Activated T-cell treated with anti-CD3 and anti-CD28 coated beads, Interleukin-2, amount 50 U/mL, for 1 hour (primary cell): Measurements from ENCODE around the gene ACADVL.

Experiments used
- DNase-seq: peaks from one replicate; pipeline ENCODE4 v3.0.0-alpha.2; 2020

The ACADVL gene

GRCh38 chr17:7217113-7217987, 2.4 kb upstream of the ACADVL start:
- no peak for DNase-seq

GRCh38 chr17:7218166-7218565, 1.6 kb upstream of the ACADVL start:
- DNase-seq, result no peak

DNA sequence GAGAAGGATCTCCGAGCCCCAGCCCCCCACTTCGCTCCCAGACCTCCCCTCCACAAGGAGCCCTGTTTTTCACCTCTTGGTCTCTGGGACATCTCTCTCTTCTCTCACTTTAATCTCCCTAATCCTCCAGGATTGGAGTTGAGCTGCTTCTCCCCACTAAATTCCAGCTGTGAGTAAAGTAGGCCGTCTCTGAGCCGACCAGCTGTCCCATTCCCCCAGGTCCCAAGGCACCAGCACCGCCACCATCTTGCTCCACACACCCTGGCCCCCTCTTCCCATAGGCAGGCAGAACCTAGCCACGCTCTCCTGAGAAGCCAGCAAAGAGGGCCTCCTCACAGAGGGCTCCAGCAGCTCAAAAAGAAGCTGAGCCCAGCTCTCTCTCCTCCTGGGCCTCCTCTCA, 980 bp upstream of the ACADVL start:
- DNase-seq, result no peak

DNA sequence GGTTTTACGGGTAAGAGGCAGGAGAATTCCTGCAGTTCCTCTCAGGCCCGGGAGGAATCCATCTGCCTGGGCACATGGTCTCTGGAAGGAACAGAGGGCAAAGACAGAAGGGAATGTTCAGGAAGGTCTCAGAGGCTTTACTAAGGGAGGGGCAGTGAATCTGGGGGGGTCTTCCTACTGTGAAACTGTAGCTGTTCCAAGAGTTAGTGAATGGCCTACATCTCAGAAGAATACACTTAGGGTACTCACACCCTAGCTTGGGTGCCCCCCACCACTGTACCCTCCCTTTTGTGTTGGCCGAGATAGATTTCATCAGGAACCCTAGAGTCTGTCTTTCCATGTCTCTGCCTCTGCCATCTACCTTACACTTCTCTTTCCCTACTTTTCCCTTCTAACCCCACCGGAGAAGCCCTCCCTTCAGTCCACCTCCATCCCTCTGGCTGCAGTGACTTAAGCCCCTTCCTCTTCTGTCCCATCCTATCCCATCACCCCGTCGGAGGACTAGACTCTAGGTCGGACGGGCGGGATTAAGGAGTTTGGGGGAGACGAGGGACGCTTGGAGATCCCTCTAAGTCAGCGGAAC, 418 bp upstream of the ACADVL start:
- DNase-seq, result no peak

GRCh38 chr17:7220593-7221277, 997 bp downstream of the ACADVL start:
- DNase-seq, result peak; percentile 70

DNA sequence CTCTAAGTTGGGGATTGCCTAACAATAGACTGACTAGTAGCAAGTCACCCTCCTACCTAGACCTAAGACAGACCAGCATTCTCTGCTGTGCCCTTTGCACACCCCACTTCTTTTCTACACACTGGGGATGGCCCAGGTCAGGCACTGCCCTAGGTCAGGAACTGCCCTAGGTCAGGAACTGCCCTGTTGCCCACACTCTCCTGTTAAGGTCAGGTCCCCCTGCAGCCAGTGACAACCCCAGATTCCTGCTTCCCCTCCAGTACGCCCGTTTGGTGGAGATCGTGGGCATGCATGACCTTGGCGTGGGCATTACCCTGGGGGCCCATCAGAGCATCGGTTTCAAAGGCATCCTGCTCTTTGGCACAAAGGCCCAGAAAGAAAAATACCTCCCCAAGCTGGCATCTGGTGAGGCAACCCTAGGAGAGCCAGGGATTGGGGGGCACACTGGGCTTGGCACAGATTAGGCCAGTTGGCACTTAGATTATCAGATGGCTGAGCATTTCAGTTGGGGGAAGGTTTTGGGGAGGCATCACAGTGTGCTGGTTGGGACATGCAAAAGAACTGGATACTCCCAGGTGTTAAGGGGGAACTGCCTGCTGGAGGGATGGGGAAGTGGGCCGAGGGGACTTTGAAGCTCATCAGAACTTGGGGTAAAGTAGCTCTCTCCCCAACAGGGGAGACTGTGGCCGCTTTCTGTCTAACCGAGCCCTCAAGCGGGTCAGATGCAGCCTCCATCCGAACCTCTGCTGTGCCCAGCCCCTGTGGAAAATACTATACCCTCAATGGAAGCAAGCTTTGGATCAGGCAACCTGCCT, 1.7 kb downstream of the ACADVL start:
- DNase-seq, result no peak

DNA sequence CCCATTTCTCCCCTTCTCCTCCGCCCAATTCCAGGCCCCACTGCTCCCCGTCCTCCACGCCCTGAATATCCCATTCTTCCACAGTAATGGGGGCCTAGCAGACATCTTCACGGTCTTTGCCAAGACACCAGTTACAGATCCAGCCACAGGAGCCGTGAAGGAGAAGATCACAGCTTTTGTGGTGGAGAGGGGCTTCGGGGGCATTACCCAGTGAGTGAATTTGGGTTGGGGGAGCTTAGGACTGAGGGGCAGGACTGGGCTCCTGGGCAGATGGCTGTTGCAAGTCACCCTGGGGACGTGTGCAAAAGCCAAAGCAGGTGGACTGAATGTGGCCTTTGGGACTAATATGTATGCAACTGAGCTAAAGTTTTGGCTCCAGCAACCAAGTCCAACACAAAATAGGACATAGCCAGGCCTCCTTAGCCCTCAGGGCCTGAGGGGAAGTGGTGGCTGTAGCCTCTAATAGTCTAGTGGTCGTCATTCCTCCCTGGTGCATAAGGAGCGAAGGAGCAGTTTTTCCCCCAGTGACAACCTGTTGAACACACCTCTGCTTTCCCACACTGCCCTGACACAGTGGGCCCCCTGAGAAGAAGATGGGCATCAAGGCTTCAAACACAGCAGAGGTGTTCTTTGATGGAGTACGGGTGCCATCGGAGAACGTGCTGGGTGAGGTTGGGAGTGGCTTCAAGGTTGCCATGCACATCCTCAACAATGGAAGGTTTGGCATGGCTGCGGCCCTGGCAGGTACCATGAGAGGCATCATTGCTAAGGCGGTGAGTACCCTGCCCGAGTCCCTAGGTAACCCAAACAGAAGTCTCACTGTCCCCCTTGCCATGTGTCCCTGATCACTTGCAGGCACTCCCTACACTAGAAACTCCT, 2.6 kb downstream of the ACADVL start:
- DNase-seq, result no peak

DNA sequence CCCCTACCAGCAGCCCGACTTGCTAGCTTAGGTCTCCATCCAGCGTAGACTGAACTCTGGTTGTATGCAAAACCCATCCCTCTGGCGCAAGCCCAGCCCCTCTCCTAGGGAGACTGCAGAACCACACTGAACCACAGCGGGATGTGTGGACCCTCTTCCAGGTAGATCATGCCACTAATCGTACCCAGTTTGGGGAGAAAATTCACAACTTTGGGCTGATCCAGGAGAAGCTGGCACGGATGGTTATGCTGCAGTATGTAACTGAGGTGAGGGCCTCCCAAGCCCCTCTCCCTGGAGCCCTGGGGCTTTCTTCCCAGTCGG, 3.2 kb downstream of the ACADVL start:
- no peak for DNase-seq

- no peak for DNase-seq
These were observed 3.6 kb downstream of the ACADVL start for GRCh38 chr17:7223375-7223774.

DNA sequence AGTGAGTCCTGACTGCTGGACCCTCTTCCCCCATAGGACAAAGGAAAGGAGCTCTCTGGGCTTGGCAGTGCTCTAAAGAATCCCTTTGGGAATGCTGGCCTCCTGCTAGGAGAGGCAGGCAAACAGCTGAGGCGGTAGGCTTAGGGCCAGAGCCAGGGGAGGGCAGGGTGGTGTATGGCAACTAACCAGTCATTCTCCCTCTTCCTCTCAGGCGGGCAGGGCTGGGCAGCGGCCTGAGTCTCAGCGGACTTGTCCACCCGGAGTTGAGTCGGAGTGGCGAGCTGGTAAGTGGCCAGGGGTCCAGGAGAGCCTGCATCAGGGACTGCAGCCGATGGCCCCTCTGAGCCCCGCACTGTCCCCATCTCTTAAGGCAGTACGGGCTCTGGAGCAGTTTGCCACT, 4.4 kb downstream of the ACADVL start:
- DNase-seq, result no peak

DNA sequence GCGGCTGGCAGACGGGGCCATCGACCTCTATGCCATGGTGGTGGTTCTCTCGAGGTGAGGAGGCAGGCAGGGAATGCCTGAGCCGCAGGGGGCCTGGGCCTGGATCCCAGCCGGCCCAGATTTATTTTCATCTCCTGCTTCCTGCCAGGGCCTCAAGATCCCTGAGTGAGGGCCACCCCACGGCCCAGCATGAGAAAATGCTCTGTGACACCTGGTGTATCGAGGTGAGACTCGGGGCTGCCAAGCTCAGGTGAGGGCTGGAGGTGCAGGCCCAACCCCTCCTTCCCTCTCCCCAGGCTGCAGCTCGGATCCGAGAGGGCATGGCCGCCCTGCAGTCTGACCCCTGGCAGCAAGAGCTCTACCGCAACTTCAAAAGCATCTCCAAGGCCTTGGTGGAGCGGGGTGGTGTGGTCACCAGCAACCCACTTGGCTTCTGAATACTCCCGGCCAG, 4.9 kb downstream of the ACADVL start:
- DNase-seq, result no peak

DNA sequence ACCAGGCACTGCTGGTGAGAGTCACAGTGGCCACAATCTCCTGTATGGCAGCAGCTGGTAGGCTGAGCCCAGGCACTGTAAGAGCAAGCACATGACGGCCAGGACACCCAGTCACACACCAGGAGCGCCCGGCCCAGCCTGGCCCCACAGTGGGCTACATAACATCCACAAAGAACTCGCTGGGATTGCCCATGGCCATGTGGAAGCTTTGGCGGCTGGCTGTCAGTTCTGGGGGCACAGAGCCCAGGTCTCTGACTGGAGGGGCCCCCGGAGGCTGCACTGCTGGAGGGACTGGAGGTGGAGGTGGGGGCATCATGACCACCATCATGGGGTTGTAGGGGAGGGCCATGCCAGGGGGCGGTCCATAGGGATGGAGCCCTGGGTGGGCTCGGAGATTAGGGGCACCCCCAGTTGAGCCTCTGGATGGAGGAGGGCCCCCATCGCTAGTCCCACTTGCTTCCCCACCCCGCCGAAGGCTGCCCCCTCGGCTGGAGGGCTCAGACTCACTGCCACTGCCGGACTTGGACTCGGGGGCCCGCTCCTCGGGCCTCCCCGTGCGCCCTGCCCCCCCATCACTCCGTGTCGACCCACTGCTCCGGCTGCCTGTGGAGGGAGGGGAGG, 6.1 kb downstream of the ACADVL start:
- DNase-seq, result no peak

DNA sequence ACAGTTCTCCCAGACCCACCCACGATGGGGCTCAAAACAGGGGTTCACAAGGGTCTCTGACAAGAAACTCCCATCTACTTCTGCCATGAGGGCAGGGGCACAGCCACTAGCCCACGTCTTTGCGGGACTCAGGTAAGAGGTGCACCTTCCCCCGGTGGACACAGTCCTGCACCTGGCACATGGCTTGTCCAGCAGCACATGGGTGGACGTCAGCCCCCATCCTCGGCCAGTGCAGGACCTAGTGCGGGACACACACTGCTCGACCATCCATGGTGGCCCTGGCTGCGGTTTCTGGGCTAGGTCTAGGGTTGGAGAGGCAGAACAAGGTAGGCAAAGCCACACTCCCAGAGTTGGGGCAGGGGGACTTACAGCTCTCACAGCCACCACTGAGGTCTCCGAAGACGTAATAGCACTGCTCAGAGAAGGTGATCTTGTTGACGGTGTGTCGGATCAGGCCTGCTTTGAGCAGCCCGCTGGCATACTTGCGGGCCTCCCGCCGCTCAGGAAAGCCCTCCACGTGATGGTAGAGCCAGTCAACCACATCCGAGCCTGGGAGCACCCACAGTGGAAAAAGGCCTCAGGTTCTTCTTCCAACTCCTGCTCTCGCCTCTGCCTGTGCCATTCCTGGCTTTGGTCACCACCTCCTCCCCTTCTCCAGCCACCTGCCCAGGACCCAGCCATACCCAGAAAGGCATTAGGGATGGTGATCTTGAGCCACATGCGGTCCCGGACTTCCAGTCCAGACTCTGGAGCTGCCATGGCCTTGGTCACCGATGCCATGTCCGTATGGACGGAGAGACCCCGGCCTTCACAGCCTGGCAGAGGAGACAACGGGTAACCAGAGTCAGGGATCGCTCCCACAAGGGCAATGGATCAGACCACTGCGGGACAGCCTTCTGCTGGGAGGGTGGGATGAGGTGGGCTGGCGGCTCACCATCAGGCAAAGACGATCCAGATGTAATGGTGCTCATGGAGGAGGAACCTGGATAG, 7.3 kb downstream of the ACADVL start:
- DNase-seq, result no peak

DNA sequence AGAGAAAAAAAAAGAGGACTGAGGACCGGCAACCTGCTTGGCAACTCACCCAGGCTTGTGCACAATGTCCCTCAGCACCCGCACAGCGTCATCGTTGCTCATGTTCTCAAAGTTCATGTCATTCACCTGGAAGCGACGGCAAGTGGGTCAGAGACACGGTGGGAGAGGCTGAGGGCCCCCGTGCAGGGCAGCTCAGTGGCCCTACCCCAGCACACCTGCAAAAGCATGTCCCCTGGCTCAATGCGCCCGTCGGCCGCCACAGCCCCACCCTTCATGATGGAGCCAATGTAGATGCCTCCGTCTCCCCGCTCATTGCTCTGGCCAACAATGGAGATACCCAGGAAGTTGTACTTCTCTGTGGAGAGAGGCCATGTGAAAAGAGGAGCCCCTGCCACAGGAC, 9.2 kb downstream of the ACADVL start:
- no peak for DNase-seq

DNA sequence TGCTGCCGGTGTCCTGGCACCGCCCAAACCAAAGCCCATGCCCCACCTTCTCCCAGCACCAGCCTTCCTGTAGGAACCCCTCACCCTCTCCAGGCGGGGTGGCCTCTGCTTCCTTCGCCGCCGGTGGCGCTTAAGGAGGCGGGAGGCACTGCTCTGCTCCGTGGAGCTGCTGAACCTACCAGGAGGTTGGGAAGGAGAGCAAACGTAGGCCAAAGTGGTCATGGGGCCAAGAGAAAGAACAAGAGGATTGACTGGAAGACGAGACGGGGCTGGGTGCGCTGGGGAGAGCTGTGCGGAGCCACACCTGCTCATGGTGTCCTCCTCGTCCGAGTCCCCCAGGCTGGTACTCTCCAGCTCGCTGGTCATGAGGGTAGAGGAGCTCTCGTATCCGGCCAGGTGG, 9.8 kb downstream of the ACADVL start:
- no peak for DNase-seq

- no peak for DNase-seq
These were observed 12.4 kb downstream of the ACADVL start for GRCh38 chr17:7232114-7232513.

- DNase-seq, result no peak
These were observed 14.0 kb downstream of the ACADVL start for GRCh38 chr17:7233701-7234082.

GRCh38 chr17:7234083-7234951, 14.6 kb downstream of the ACADVL start, which contains the start of gene DVL2:
Gene DVL2 (minus strand): TSS chr17:7234517. CDS start chr17:7234262, 255 bp downstream.
- peak; percentile 92 for DNase-seq
